Astrocyte (in vitro differentiated cells and primary cell): ENCODE results near the gene ZBTB45. TPM values are rescaled to one million over a fixed set of nuclear protein-coding genes. Genes with fewer than 3 reads are reported as not detected.

Experiments used
- DNase-seq: peaks from one replicate; pipeline ENCODE4 v3.0.0-alpha.2; 2010; ENCODE audit warnings: low read depth
- FAIRE-seq: peaks from 2 replicates; lab custom pipeline; 2011; peaks lifted over from hg19 to GRCh38; lab: Jason Lieb, UNC
- H2AFZ ChIP-seq: 2 replicates; pipeline ENCODE4 v1.6.0; 2012; ENCODE audit warnings: low read depth, low read length, inconsistent platforms
- H3K27ac ChIP-seq: 2 replicates; pipeline ENCODE4 v1.5.1; 2011; ENCODE audit warnings: low read depth, low read length, inconsistent platforms
- H3K27me3 ChIP-seq: 2 replicates; pipeline ENCODE4 v1.6.0; 2011; ENCODE audit warnings: low read length, inconsistent platforms; ENCODE audit not compliant: insufficient read depth
- H3K36me3 ChIP-seq: 2 replicates; pipeline ENCODE4 v1.5.1; 2011; ENCODE audit warnings: low read length, inconsistent platforms; ENCODE audit not compliant: insufficient read depth
- H3K4me1 ChIP-seq: 2 replicates; pipeline ENCODE4 v1.5.1; 2011; ENCODE audit warnings: low read length, inconsistent platforms; ENCODE audit not compliant: insufficient read depth
- H3K4me2 ChIP-seq: 2 replicates; pipeline ENCODE4 v1.6.0; 2012; ENCODE audit warnings: low read length, inconsistent platforms
- H3K4me3 ChIP-seq: 2 replicates; pipeline ENCODE4 v1.5.1; 2011; ENCODE audit warnings: low read depth, mild to moderate bottlenecking, low read length, inconsistent platforms; ENCODE audit not compliant: insufficient read depth
- H3K79me2 ChIP-seq: 2 replicates; pipeline ENCODE4 v1.6.0; 2012; ENCODE audit warnings: mild to moderate bottlenecking, low read length, inconsistent platforms; ENCODE audit not compliant: insufficient read depth
- H3K9ac ChIP-seq: 2 replicates; pipeline ENCODE4 v1.6.0; 2012; ENCODE audit warnings: mild to moderate bottlenecking, low read length, inconsistent platforms
- H3K9me3 ChIP-seq: 2 replicates; pipeline ENCODE4 v1.5.1; 2012; ENCODE audit warnings: low read depth, mild to moderate bottlenecking, low read length, inconsistent platforms; ENCODE audit not compliant: insufficient read depth
- H4K20me1 ChIP-seq: 2 replicates; pipeline ENCODE4 v1.6.0; 2012; ENCODE audit warnings: low read length, inconsistent platforms; ENCODE audit not compliant: insufficient read depth
- H3K27ac Mint-ChIP-seq: one replicate; pipeline ENCODE4 v1.8.0; 2021; ENCODE audit warnings: mild to moderate bottlenecking, mixed read lengths; ENCODE audit not compliant: unreplicated experiment
- H3K27me3 Mint-ChIP-seq: one replicate; pipeline ENCODE4 v1.8.0; 2021; ENCODE audit warnings: low read depth, mixed read lengths; ENCODE audit not compliant: unreplicated experiment
- H3K36me3 Mint-ChIP-seq: one replicate; pipeline ENCODE4 v1.8.0; 2021; ENCODE audit warnings: low read depth, mixed read lengths; ENCODE audit not compliant: unreplicated experiment
- H3K4me1 Mint-ChIP-seq: one replicate; pipeline ENCODE4 v1.8.0; 2021; ENCODE audit warnings: low read depth, mixed read lengths; ENCODE audit not compliant: unreplicated experiment
- H3K4me3 Mint-ChIP-seq: one replicate; pipeline ENCODE4 v1.8.0; 2021; ENCODE audit warnings: mild to moderate bottlenecking, moderate library complexity, mixed read lengths; ENCODE audit not compliant: unreplicated experiment
- H3K9me3 Mint-ChIP-seq: one replicate; pipeline ENCODE4 v1.8.0; 2021; ENCODE audit warnings: mild to moderate bottlenecking, mixed read lengths; ENCODE audit not compliant: unreplicated experiment
- EZH2 ChIP-seq: IDR thresholded peaks from 2 replicates; pipeline ENCODE4 v1.6.1; 2012; ENCODE audit warnings: mild to moderate bottlenecking, low read length, inconsistent platforms; ENCODE audit not compliant: insufficient read depth
- total RNA-seq: library from RNA; stranded (reverse); gene quantifications from 2 replicates; pipeline ENCODE4 v1.2.1, GENCODE V29; 2021
- TF ChIP-seq, protein P1 (sequence below): IDR thresholded peaks from 2 replicates; pipeline ENCODE4 v1.5.1; 2011; ENCODE audit warnings: low read depth, mild to moderate bottlenecking, inconsistent platforms, low read length, moderate library complexity; ENCODE audit not compliant: insufficient read depth

Gene ZBTB45
- total RNA-seq, 1 donor from 2014 or later: 16.3 TPM

DNA sequence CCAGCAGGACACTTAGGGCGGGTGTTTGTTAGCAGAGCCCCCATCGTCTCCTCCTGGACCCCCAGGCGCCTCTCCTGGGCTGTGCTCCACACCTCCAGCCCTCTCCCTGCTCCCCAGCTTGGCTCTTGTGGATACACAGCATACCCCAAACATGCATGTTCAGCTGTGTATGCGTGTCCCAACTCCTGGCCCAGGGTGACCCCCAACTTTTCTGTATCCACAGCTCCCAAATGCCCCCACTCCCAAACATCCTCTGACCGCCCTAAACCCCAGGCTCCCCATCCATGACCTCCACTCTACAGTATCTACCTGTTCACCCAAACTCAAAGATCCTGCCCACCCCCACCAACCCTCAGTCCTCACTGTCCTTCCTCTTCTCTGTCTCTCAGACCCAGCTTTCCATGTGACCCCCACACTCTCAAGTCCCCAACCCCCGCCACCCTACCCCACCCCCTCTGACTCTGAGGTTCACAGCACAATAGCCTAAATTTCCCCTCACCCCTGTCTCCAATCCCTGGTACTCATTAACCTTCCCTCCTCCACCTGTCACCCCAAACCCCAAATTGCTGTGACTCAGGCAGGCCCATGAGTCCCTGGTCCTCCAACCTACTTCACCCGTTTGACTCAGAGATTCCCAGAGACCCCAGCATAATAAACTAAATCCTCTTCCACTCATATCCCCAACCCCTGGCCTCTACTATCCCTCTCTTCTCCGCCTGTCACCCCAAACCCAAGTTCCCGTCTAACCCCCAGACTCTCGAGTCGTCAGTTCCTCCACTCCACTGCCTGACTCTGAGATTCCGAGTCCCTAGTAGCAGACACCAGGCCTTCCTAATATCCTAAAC lies 37.8 kb upstream of the ZBTB45 start:
- H4K20me1 ChIP-seq: peaks cover 15% of the 10 kb centered on the region
- Mint-ChIP-seq H3K27me3 (no peaks in the 10 kb centered on the region), H3K36me3 (peaks cover 13% of the 10 kb centered on the region), H3K4me1 (peaks cover 31% of the 10 kb centered on the region), H3K9me3 (no peaks in the 10 kb centered on the region), H3K27ac (peak overlapping the region; percentile 88), H3K4me3 (peak overlapping the region; percentile 97)
- peaks cover 39% of the 10 kb centered on the region for H3K4me1 ChIP-seq
- DNase-seq (no peak), FAIRE-seq (no peak)
- H3K9me3 ChIP-seq: no peaks in the 10 kb centered on the region
- H3K27ac ChIP-seq: peak overlapping the region; percentile 80
- peaks cover 4% of the 10 kb centered on the region for H3K27me3 ChIP-seq
- peaks cover 8% of the 10 kb centered on the region for H3K36me3 ChIP-seq
- H3K79me2 ChIP-seq: peaks cover 42% of the 10 kb centered on the region
- H3K4me2 ChIP-seq: peak overlapping the region; percentile 98
- no peak for TF ChIP-seq EZH2
- peak overlapping the region; percentile 97 for H3K9ac ChIP-seq
- H3K4me3 ChIP-seq: peak overlapping the region; percentile 94
- no peak overlapping the region for H2AFZ ChIP-seq

GRCh38 chr19:58556622-58557220 lies 37.1 kb upstream of the ZBTB45 start:
- no peak overlapping the region for H2AFZ ChIP-seq
- Mint-ChIP-seq H3K36me3 (peaks cover 18% of the 10 kb centered on the region), H3K27me3 (no peaks in the 10 kb centered on the region), H3K4me3 (peak overlapping the region; percentile 97), H3K27ac (peak overlapping the region; percentile 79), H3K4me1 (peaks cover 31% of the 10 kb centered on the region), H3K9me3 (no peaks in the 10 kb centered on the region)
- peaks cover 32% of the 10 kb centered on the region for H3K4me1 ChIP-seq
- FAIRE-seq: no peak
- no peak for DNase-seq
- H3K27me3 ChIP-seq: peaks cover 4% of the 10 kb centered on the region
- peak overlapping the region; percentile 97 for H3K9ac ChIP-seq
- peaks cover 45% of the 10 kb centered on the region for H3K79me2 ChIP-seq
- peak overlapping the region; percentile 98 for H3K4me2 ChIP-seq
- peaks cover 22% of the 10 kb centered on the region for H4K20me1 ChIP-seq
- peak overlapping the region; percentile 94 for H3K4me3 ChIP-seq
- no peak for TF ChIP-seq EZH2
- TF ChIP-seq, protein P1, sequence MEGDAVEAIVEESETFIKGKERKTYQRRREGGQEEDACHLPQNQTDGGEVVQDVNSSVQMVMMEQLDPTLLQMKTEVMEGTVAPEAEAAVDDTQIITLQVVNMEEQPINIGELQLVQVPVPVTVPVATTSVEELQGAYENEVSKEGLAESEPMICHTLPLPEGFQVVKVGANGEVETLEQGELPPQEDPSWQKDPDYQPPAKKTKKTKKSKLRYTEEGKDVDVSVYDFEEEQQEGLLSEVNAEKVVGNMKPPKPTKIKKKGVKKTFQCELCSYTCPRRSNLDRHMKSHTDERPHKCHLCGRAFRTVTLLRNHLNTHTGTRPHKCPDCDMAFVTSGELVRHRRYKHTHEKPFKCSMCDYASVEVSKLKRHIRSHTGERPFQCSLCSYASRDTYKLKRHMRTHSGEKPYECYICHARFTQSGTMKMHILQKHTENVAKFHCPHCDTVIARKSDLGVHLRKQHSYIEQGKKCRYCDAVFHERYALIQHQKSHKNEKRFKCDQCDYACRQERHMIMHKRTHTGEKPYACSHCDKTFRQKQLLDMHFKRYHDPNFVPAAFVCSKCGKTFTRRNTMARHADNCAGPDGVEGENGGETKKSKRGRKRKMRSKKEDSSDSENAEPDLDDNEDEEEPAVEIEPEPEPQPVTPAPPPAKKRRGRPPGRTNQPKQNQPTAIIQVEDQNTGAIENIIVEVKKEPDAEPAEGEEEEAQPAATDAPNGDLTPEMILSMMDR: no peak
- H3K27ac ChIP-seq: peak overlapping the region; percentile 20
- no peaks in the 10 kb centered on the region for H3K9me3 ChIP-seq
- peaks cover 16% of the 10 kb centered on the region for H3K36me3 ChIP-seq

GRCh38 chr19:58555920-58556621 lies 36.5 kb upstream of the ZBTB45 start:
- Mint-ChIP-seq H3K27ac (peak overlapping the region; percentile 79), H3K4me3 (peak overlapping the region; percentile 97), H3K27me3 (no peaks in the 10 kb centered on the region), H3K4me1 (peaks cover 31% of the 10 kb centered on the region), H3K36me3 (peaks cover 19% of the 10 kb centered on the region), H3K9me3 (no peaks in the 10 kb centered on the region)
- Histone ChIP-seq H3K27ac (no peak overlapping the region), H3K4me3 (no peak overlapping the region), H3K27me3 (no peaks in the 10 kb centered on the region), H3K36me3 (peaks cover 21% of the 10 kb centered on the region), H2AFZ (no peak overlapping the region), H4K20me1 (peaks cover 28% of the 10 kb centered on the region), H3K4me2 (peak overlapping the region; percentile 98), H3K79me2 (peaks cover 48% of the 10 kb centered on the region), H3K4me1 (peaks cover 32% of the 10 kb centered on the region), H3K9ac (peak overlapping the region; percentile 97), H3K9me3 (no peaks in the 10 kb centered on the region)
- DNase-seq (no peak), FAIRE-seq (no peak)
- TF ChIP-seq, protein P1: no peak
- no peak for TF ChIP-seq EZH2
